GM23338 (cell line): ENCODE measurements around the gene BRSK2. TPM values are rescaled to one million over a fixed set of nuclear protein-coding genes. Genes with fewer than 3 reads are reported as not detected.

Source experiments
- ATAC-seq: fragments of 200-7000 bp; cut with Tn5 transposase; 3 replicates; pipeline ENCODE4 v1.9.1; 2020
- DNase-seq: peaks from one replicate; pipeline ENCODE4 v3.0.0-alpha.2; 2015; ENCODE audit warnings: low spot score
- H2AFZ ChIP-seq: fragments of 200-600 bp; sonication (generic); 2 replicates; pipeline ENCODE4 v1.8.0; 2016; ENCODE audit warnings: antibody characterized with exemption, mild to moderate bottlenecking, moderate library complexity
- H3F3A ChIP-seq: fragments of 200-600 bp; sonication (generic); replicated peaks from 2 replicates; pipeline ENCODE4 v1.8.0; 2017; ENCODE audit warnings: antibody characterized with exemption, mixed run types, low read depth
- H3K27ac ChIP-seq: fragments of 200-600 bp; sonication (generic); 2 replicates; pipeline ENCODE4 v1.6.1; 2016; ENCODE audit warnings: low read depth
- H3K27me3 ChIP-seq: fragments of 200-600 bp; sonication (generic); 2 replicates; pipeline ENCODE4 v1.8.0; 2016; ENCODE audit warnings: mild to moderate bottlenecking, mixed run types, moderate library complexity; ENCODE audit not compliant: insufficient read depth
- H3K36me3 ChIP-seq: fragments of 200-600 bp; sonication (generic); 2 replicates; pipeline ENCODE4 v1.8.0; 2016; ENCODE audit warnings: mild to moderate bottlenecking; ENCODE audit not compliant: insufficient read depth
- H3K4me1 ChIP-seq: fragments of 200-600 bp; sonication (generic); 2 replicates; pipeline ENCODE4 v1.8.0; 2016; ENCODE audit warnings: mild to moderate bottlenecking, moderate library complexity; ENCODE audit not compliant: insufficient read depth
- H3K4me2 ChIP-seq: fragments of 200-600 bp; sonication (generic); 2 replicates; pipeline ENCODE4 v1.7.1; 2017; ENCODE audit warnings: mixed run types
- H3K4me3 ChIP-seq: fragments of 200-600 bp; sonication (generic); 2 replicates; pipeline ENCODE4 v1.6.1; 2016; ENCODE audit warnings: mixed run types
- H3K79me2 ChIP-seq: fragments of 200-600 bp; sonication (generic); replicated peaks from 2 replicates; pipeline ENCODE4 v1.8.0; 2017; ENCODE audit warnings: mild to moderate bottlenecking; ENCODE audit not compliant: insufficient read depth
- H3K9me2 ChIP-seq: fragments of 200-600 bp; sonication (generic); 2 replicates; pipeline ENCODE4 v1.8.0; 2017; ENCODE audit not compliant: insufficient read depth
- H4K20me1 ChIP-seq: fragments of 200-600 bp; sonication (generic); replicated peaks from 2 replicates; pipeline ENCODE4 v1.8.0; 2017; ENCODE audit warnings: mild to moderate bottlenecking; ENCODE audit not compliant: insufficient read depth
- H3K27ac Mint-ChIP-seq: 2 replicates; pipeline ENCODE4 v1.8.0; 2020; ENCODE audit warnings: inconsistent platforms, mild to moderate bottlenecking, moderate library complexity, mixed read lengths
- H3K27me3 Mint-ChIP-seq: 3 replicates; pipeline ENCODE4 v1.8.0; 2022; ENCODE audit warnings: low read depth, mild to moderate bottlenecking, moderate library complexity, mixed read lengths, inconsistent platforms; ENCODE audit not compliant: insufficient read depth, poor library complexity
- H3K36me3 Mint-ChIP-seq: 3 replicates; pipeline ENCODE4 v1.8.0; 2021; ENCODE audit warnings: low read depth, mild to moderate bottlenecking, inconsistent platforms, moderate library complexity, mixed read lengths
- H3K4me1 Mint-ChIP-seq: 3 replicates; pipeline ENCODE4 v1.8.0; 2020; ENCODE audit warnings: mild to moderate bottlenecking, inconsistent platforms, mixed read lengths
- H3K4me3 Mint-ChIP-seq: 3 replicates; pipeline ENCODE4 v1.8.0; 2021; ENCODE audit warnings: moderate library complexity, mild to moderate bottlenecking, inconsistent platforms, mixed read lengths
- H3K9me3 Mint-ChIP-seq: 3 replicates; pipeline ENCODE4 v1.8.0; 2020; ENCODE audit warnings: moderate library complexity, mild to moderate bottlenecking, inconsistent platforms, mixed read lengths
- CREB1 ChIP-seq: fragments of 250-450 bp; sonication (Bioruptor Pico); IDR thresholded peaks from 2 replicates; pipeline ENCODE4 v1.5.0; 2020; ENCODE audit warnings: low read depth, mild to moderate bottlenecking, moderate library complexity
- EZH2 ChIP-seq: fragments of 200-600 bp; sonication (generic); IDR thresholded peaks from one replicate; pipeline ENCODE4 v1.8.0; 2017; ENCODE audit warnings: antibody characterized with exemption, mild to moderate bottlenecking, low read depth; ENCODE audit not compliant: unreplicated experiment
- EZH2phosphoT487 ChIP-seq: fragments of 200-600 bp; sonication (generic); IDR thresholded peaks from one replicate; pipeline ENCODE4 v1.8.1; 2018; ENCODE audit warnings: antibody characterized with exemption; ENCODE audit not compliant: unreplicated experiment
- JUNB ChIP-seq: IDR thresholded peaks from one replicate; pipeline ENCODE4 v1.6.1; 2016; ENCODE audit warnings: antibody characterized with exemption; ENCODE audit not compliant: unreplicated experiment
- NANOG ChIP-seq: IDR thresholded peaks from 2 replicates; pipeline ENCODE4 v1.6.1; 2016; ENCODE audit warnings: antibody characterized with exemption, borderline replicate concordance
- POLR2AphosphoS5 ChIP-seq: IDR thresholded peaks from 2 replicates; pipeline ENCODE4 v1.6.1; 2016; ENCODE audit warnings: antibody characterized with exemption, low read depth
- STAT1 ChIP-seq: IDR thresholded peaks from one replicate; pipeline ENCODE4 v1.6.1; 2016; ENCODE audit warnings: antibody characterized with exemption; ENCODE audit not compliant: unreplicated experiment
- ZNF114 ChIP-seq: fragments of 250-450 bp; sonication (Bioruptor Pico); IDR thresholded peaks from 2 replicates; pipeline ENCODE4 v1.5.0; 2020; ENCODE audit warnings: mild to moderate bottlenecking, moderate library complexity
- ZNF331 ChIP-seq: fragments of 250-450 bp; sonication (Bioruptor Pico); IDR thresholded peaks from 2 replicates; pipeline ENCODE4 v1.5.0; 2020; ENCODE audit warnings: low read depth, mild to moderate bottlenecking, moderate library complexity
- polyA plus RNA-seq: library from polyadenylated mRNA; unstranded; fragments of >200 nt; fragmentation: Nextera tagmentation; extraction: Ambion mirVana; gene quantifications from 2 replicates; pipeline ENCODE4 v1.2.1, GENCODE V29; 2016
- total RNA-seq: library from RNA; depleted of rRNA; stranded (reverse); fragments of >200 nt; shearing (Covaris generic); gene quantifications from 2 replicates; pipeline ENCODE4 v1.2.3, GENCODE V29; 2014
- TF ChIP-seq, protein P1 (sequence below): fragments of 250-450 bp; sonication (Bioruptor Pico); IDR thresholded peaks from 2 replicates; pipeline ENCODE4 v1.5.0; 2020; ENCODE audit warnings: mild to moderate bottlenecking, moderate library complexity
- TF ChIP-seq, protein P2 (sequence below): IDR thresholded peaks from 2 replicates; pipeline ENCODE4 v1.6.1; 2016; ENCODE audit warnings: antibody characterized with exemption
- TF ChIP-seq, protein P3 (sequence below): IDR thresholded peaks from one replicate; pipeline ENCODE4 v1.6.1; 2018; ENCODE audit warnings: antibody characterized with exemption; ENCODE audit not compliant: unreplicated experiment
- TF ChIP-seq, protein P4 (sequence below), 2 experiments: fragments of 200-600 bp in 1 of 2; sonication (generic) in 1 of 2; conservative IDR thresholded peaks; 2 replicates each; pipeline versions ENCODE4 v1.5.1 to v1.6.1; 2016 to 2017; ENCODE audit warnings: antibody characterized with exemption in 2 of 2, low read depth in 2 of 2, mild to moderate bottlenecking in 2 of 2, moderate library complexity in 1 of 2

Gene BRSK2
- total and polyA plus RNA-seq, 2 experiments from 2014 or later, result 7.2 to 20.3 TPM

DNA sequence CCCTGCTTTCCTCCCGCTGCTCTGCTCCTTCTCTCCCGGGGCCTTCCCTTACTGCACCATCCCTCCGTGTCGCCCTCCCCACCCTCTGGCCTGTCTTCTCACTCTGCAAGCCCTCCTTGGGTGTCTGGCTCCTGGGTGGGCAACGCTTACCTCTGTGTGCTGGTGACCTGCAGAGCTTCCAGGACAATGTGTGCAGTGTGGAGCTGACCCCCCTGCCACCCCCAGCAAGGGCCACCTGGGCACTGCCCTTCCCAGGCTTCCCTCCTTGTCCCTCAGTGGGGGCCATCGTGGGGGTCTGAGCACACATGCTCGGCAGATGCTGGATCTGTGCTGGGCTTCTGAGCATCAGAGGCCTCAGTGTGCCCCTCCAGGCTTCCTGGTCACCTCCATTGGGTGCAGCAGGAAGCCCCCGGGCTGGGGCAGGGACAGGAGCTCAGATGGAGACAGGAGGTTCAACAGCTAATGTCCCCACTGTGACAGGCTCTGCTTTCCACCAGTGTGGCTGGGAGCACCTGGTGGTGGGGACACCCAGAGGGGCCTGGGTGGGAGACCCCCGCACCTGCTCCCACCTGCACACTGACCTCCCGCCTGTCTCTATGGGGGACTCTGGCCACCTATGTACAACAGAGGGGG, 7.8 kb upstream of the BRSK2 start:
- Histone ChIP-seq H4K20me1 (no peaks in the 10 kb centered on the region), H3K27ac (no peak overlapping the region), H3F3A (peaks cover 3% of the 10 kb centered on the region; the same call in 1 of the 2 replicates), H3K4me1 (no peaks in the 10 kb centered on the region), H3K36me3 (no peaks in the 10 kb centered on the region), H3K9me2 (no peaks in the 10 kb centered on the region), H3K4me2 (no peak overlapping the region), H3K79me2 (no peaks in the 10 kb centered on the region), H3K27me3 (no peaks in the 10 kb centered on the region), H2AFZ (peak overlapping the region; percentile 94; the same call in 1 of the 2 replicates), H3K4me3 (no peak overlapping the region)
- Mint-ChIP-seq H3K27ac (no peak overlapping the region), H3K9me3 (no peaks in the 10 kb centered on the region; the same call in 2 of the 3 replicates), H3K36me3 (no peaks in the 10 kb centered on the region), H3K4me1 (no peaks in the 10 kb centered on the region), H3K4me3 (peak overlapping the region; percentile 54; the same call in 2 of the 3 replicates), H3K27me3 (peaks cover 19% of the 10 kb centered on the region)
- ATAC-seq, result no peak
- DNase-seq, result no peak
- TF ChIP-seq, protein P1, sequence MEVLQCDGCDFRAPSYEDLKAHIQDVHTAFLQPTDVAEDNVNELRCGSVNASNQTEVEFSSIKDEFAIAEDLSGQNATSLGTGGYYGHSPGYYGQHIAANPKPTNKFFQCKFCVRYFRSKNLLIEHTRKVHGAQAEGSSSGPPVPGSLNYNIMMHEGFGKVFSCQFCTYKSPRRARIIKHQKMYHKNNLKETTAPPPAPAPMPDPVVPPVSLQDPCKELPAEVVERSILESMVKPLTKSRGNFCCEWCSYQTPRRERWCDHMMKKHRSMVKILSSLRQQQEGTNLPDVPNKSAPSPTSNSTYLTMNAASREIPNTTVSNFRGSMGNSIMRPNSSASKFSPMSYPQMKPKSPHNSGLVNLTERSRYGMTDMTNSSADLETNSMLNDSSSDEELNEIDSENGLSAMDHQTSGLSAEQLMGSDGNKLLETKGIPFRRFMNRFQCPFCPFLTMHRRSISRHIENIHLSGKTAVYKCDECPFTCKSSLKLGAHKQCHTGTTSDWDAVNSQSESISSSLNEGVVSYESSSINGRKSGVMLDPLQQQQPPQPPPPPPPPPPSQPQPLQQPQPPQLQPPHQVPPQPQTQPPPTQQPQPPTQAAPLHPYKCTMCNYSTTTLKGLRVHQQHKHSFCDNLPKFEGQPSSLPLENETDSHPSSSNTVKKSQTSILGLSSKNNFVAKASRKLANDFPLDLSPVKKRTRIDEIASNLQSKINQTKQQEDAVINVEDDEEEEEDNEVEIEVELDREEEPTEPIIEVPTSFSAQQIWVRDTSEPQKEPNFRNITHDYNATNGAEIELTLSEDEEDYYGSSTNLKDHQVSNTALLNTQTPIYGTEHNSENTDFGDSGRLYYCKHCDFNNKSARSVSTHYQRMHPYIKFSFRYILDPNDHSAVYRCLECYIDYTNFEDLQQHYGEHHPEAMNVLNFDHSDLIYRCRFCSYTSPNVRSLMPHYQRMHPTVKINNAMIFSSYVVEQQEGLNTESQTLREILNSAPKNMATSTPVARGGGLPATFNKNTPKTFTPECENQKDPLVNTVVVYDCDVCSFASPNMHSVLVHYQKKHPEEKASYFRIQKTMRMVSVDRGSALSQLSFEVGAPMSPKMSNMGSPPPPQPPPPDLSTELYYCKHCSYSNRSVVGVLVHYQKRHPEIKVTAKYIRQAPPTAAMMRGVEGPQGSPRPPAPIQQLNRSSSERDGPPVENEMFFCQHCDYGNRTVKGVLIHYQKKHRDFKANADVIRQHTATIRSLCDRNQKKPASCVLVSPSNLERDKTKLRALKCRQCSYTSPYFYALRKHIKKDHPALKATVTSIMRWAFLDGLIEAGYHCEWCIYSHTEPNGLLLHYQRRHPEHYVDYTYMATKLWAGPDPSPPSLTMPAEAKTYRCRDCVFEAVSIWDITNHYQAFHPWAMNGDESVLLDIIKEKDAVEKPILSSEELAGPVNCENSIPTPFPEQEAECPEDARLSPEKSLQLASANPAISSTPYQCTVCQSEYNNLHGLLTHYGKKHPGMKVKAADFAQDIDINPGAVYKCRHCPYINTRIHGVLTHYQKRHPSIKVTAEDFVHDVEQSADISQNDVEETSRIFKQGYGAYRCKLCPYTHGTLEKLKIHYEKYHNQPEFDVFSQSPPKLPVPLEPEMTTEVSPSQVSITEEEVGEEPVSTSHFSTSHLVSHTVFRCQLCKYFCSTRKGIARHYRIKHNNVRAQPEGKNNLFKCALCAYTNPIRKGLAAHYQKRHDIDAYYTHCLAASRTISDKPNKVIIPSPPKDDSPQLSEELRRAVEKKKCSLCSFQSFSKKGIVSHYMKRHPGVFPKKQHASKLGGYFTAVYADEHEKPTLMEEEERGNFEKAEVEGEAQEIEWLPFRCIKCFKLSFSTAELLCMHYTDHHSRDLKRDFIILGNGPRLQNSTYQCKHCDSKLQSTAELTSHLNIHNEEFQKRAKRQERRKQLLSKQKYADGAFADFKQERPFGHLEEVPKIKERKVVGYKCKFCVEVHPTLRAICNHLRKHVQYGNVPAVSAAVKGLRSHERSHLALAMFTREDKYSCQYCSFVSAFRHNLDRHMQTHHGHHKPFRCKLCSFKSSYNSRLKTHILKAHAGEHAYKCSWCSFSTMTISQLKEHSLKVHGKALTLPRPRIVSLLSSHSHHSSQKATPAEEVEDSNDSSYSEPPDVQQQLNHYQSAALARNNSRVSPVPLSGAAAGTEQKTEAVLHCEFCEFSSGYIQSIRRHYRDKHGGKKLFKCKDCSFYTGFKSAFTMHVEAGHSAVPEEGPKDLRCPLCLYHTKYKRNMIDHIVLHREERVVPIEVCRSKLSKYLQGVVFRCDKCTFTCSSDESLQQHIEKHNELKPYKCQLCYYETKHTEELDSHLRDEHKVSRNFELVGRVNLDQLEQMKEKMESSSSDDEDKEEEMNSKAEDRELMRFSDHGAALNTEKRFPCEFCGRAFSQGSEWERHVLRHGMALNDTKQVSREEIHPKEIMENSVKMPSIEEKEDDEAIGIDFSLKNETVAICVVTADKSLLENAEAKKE (CRISPR knock-in tag), result no peak
- TF ChIP-seq CREB1 (CRISPR knock-in tag) (no peak), POLR2AphosphoS5 (no peak), EZH2 (no peak), NANOG (no peak), ZNF331 (CRISPR knock-in tag) (no peak), STAT1 (no peak), ZNF114 (CRISPR knock-in tag) (no peak), EZH2phosphoT487 (no peak), JUNB (no peak)
- TF ChIP-seq, protein P2, sequence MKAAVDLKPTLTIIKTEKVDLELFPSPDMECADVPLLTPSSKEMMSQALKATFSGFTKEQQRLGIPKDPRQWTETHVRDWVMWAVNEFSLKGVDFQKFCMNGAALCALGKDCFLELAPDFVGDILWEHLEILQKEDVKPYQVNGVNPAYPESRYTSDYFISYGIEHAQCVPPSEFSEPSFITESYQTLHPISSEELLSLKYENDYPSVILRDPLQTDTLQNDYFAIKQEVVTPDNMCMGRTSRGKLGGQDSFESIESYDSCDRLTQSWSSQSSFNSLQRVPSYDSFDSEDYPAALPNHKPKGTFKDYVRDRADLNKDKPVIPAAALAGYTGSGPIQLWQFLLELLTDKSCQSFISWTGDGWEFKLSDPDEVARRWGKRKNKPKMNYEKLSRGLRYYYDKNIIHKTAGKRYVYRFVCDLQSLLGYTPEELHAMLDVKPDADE, result no peak
- TF ChIP-seq, protein P3, sequence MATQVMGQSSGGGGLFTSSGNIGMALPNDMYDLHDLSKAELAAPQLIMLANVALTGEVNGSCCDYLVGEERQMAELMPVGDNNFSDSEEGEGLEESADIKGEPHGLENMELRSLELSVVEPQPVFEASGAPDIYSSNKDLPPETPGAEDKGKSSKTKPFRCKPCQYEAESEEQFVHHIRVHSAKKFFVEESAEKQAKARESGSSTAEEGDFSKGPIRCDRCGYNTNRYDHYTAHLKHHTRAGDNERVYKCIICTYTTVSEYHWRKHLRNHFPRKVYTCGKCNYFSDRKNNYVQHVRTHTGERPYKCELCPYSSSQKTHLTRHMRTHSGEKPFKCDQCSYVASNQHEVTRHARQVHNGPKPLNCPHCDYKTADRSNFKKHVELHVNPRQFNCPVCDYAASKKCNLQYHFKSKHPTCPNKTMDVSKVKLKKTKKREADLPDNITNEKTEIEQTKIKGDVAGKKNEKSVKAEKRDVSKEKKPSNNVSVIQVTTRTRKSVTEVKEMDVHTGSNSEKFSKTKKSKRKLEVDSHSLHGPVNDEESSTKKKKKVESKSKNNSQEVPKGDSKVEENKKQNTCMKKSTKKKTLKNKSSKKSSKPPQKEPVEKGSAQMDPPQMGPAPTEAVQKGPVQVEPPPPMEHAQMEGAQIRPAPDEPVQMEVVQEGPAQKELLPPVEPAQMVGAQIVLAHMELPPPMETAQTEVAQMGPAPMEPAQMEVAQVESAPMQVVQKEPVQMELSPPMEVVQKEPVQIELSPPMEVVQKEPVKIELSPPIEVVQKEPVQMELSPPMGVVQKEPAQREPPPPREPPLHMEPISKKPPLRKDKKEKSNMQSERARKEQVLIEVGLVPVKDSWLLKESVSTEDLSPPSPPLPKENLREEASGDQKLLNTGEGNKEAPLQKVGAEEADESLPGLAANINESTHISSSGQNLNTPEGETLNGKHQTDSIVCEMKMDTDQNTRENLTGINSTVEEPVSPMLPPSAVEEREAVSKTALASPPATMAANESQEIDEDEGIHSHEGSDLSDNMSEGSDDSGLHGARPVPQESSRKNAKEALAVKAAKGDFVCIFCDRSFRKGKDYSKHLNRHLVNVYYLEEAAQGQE, result no peak
- TF ChIP-seq, protein P4, sequence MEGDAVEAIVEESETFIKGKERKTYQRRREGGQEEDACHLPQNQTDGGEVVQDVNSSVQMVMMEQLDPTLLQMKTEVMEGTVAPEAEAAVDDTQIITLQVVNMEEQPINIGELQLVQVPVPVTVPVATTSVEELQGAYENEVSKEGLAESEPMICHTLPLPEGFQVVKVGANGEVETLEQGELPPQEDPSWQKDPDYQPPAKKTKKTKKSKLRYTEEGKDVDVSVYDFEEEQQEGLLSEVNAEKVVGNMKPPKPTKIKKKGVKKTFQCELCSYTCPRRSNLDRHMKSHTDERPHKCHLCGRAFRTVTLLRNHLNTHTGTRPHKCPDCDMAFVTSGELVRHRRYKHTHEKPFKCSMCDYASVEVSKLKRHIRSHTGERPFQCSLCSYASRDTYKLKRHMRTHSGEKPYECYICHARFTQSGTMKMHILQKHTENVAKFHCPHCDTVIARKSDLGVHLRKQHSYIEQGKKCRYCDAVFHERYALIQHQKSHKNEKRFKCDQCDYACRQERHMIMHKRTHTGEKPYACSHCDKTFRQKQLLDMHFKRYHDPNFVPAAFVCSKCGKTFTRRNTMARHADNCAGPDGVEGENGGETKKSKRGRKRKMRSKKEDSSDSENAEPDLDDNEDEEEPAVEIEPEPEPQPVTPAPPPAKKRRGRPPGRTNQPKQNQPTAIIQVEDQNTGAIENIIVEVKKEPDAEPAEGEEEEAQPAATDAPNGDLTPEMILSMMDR (conservative IDR thresholded peaks at IDR 0.05; ENCODE audit: low read depth in 2 of 2), result no peak
